HepG2 (cell line): ENCODE measurements around the gene PIWIL1. TPM values are rescaled to one million over a fixed set of nuclear protein-coding genes. Genes with fewer than 3 reads are reported as not detected.

Source experiments
- ATAC-seq: fragments of 200-7000 bp; cut with Tn5 transposase; 3 replicates; pipeline ENCODE4 v1.9.1; 2020; ENCODE audit warnings: mild to moderate bottlenecking, moderate library complexity
- BruUV-seq: library from RNA; stranded (reverse); fragments of 400-500 nt; replicated peaks from 2 replicates; lab custom pipeline; 2021; lab: Mats Ljungman, UMichigan
- CTCF ChIA-PET: fragments of 300-600 bp; formaldehyde crosslinking; extraction: SDS; loops from one replicate; lab custom pipeline; 2021; ENCODE audit warnings: low total read pairs, inconsistent platforms, low intra/inter-chr PET ratio; lab: Yijun Ruan, JAX
- POLR2A ChIA-PET: fragments of 350-600 bp; sonication (Branson Sonifier 250); formaldehyde crosslinking; loops from one replicate; lab custom pipeline; 2020; ENCODE audit warnings: antibody characterized with exemption, inconsistent platforms; lab: Yijun Ruan, JAX
- DNase-seq: peaks from one replicate; pipeline ENCODE4 v3.0.0-alpha.2; 2015; ENCODE audit warnings: low spot score
- FAIRE-seq: peaks from 3 replicates; lab custom pipeline; 2011; peaks lifted over from hg19 to GRCh38; lab: Jason Lieb, UNC
- H2AFZ ChIP-seq: one replicate; pipeline ENCODE4 v1.6.1; 2011; ENCODE audit warnings: low read length, inconsistent platforms
- H3K27ac ChIP-seq: fragments of 300-600 bp; 3 replicates; pipeline ENCODE4 v1.8.0; 2011; ENCODE audit warnings: mixed run types, mild to moderate bottlenecking, mixed read lengths, low read length, inconsistent platforms; ENCODE audit not compliant: insufficient read depth; ENCODE audit errors: extremely low read length
- H3K27me3 ChIP-seq, 2 experiments: fragments of 200-600 bp in 1 of 2; 2 replicates in 1 of 2; 3 replicates in 1 of 2; pipeline versions ENCODE4 v1.6.0 to v1.8.0; 2011; ENCODE audit warnings: low read length in 2 of 2, mild to moderate bottlenecking in 2 of 2, moderate library complexity in 2 of 2, inconsistent platforms in 1 of 2; ENCODE audit not compliant: insufficient read depth in 2 of 2, control insufficient read depth in 1 of 2
- H3K36me3 ChIP-seq, 2 experiments: fragments of 200-600 bp in 1 of 2; replicated peaks in 1 of 2; 2 replicates in 1 of 2; 3 replicates in 1 of 2; pipeline versions ENCODE4 v1.5.1 to v1.8.0; 2011; ENCODE audit warnings: low read length in 2 of 2, inconsistent platforms in 1 of 2; ENCODE audit not compliant: insufficient read depth in 2 of 2, control insufficient read depth in 1 of 2
- H3K4me1 ChIP-seq: 2 replicates; pipeline ENCODE4 v1.5.1; 2012; ENCODE audit warnings: low read length, inconsistent platforms; ENCODE audit not compliant: insufficient read depth
- H3K4me2 ChIP-seq: 2 replicates; pipeline ENCODE4 v1.6.0; 2011; ENCODE audit warnings: low read depth, low read length, inconsistent platforms
- H3K4me3 ChIP-seq, 3 experiments: fragments of 200-600 bp in 1 of 3; sonication (generic), shearing (Covaris generic) in 1 of 3; replicated peaks in 1 of 3; 2 replicates each; pipeline ENCODE4 v1.5.1; 2011 to 2016; ENCODE audit warnings: low read length in 3 of 3, inconsistent platforms in 2 of 3, low read depth in 2 of 3, mild to moderate bottlenecking in 2 of 3, control low read depth in 1 of 3, mixed read lengths in 1 of 3; ENCODE audit not compliant: insufficient read depth in 1 of 3
- H3K79me2 ChIP-seq: one replicate; pipeline ENCODE4 v1.6.1; 2011; ENCODE audit warnings: low read length, inconsistent platforms; ENCODE audit not compliant: insufficient read depth
- H3K9ac ChIP-seq: 2 replicates; pipeline ENCODE4 v1.6.0; 2011; ENCODE audit warnings: mild to moderate bottlenecking, low read depth, low read length, inconsistent platforms; ENCODE audit not compliant: insufficient read depth
- H3K9me3 ChIP-seq: 2 replicates; pipeline ENCODE4 v1.5.1; 2012; ENCODE audit warnings: mild to moderate bottlenecking, low read length
- H4K20me1 ChIP-seq: 2 replicates; pipeline ENCODE4 v1.6.0; 2011; ENCODE audit warnings: inconsistent platforms, mild to moderate bottlenecking, low read length, moderate library complexity; ENCODE audit not compliant: insufficient read depth
- CTCF ChIP-seq: sonication (generic); formaldehyde crosslinking; IDR thresholded peaks from 2 replicates; pipeline ENCODE4 v1.5.0; 2020; ENCODE audit warnings: mild to moderate bottlenecking, missing genetic modification reagents, moderate library complexity
- GMEB1 ChIP-seq: sonication (generic); formaldehyde crosslinking; IDR thresholded peaks from 2 replicates; pipeline ENCODE4 v1.5.1; 2020; ENCODE audit warnings: missing genetic modification reagents, mild to moderate bottlenecking, borderline replicate concordance
- KDM3A ChIP-seq: IDR thresholded peaks from 2 replicates; pipeline ENCODE4 v1.6.1; 2018; ENCODE audit warnings: low read depth, missing compliant biosample characterization
- NFYC ChIP-seq: IDR thresholded peaks from 2 replicates; pipeline ENCODE4 v1.6.1; 2016; ENCODE audit warnings: missing genetic modification reagents, missing compliant biosample characterization
- RAD21 ChIP-seq: fragments of 450-650 bp; formaldehyde crosslinking; IDR thresholded peaks from 2 replicates; pipeline ENCODE4 v1.5.0; 2020; ENCODE audit warnings: mild to moderate bottlenecking
- SMAD1 ChIP-seq: sonication (generic); formaldehyde crosslinking; IDR thresholded peaks from 2 replicates; pipeline ENCODE4 v1.4.0; 2020; ENCODE audit warnings: missing genetic modification reagents, low read depth, mild to moderate bottlenecking, borderline replicate concordance
- SP1 ChIP-seq, 2 experiments: fragments of 450-650 bp in 1 of 2; sonication (generic) in 1 of 2; formaldehyde crosslinking in 1 of 2; IDR thresholded peaks; 2 replicates each; pipeline versions ENCODE4 v1.4.0 to v1.6.1; 2016 to 2020; ENCODE audit warnings: missing genetic modification reagents in 1 of 2
- STAG1 ChIP-seq: sonication (generic); formaldehyde crosslinking; IDR thresholded peaks from 2 replicates; pipeline ENCODE4 v1.4.0; 2020; ENCODE audit warnings: missing genetic modification reagents
- ZFX ChIP-seq: sonication (generic); formaldehyde crosslinking; IDR thresholded peaks from 2 replicates; pipeline ENCODE4 v1.4.0; 2020; ENCODE audit warnings: mild to moderate bottlenecking, low read depth, missing genetic modification reagents, moderate library complexity
- WGBS: methylation state at CpG from one replicate; pipeline ENCODE4 v1.1.6; 2017; ENCODE audit warnings: low lambda C conversion rate; 5-methylcytosine and 5-hydroxymethylcytosine counted together
- in situ Hi-C: cut with HindIII; loops from 2 replicates; pipeline ENCODE4 v1.10.0; 2017; ENCODE audit warnings: low pct_unique_long_range_greater_than_20kb; ENCODE audit not compliant: extremely low pct_ligation_motif_present
- intact Hi-C: fragments of 100-400 bp; cut with micrococcal nuclease; formaldehyde crosslinking; loops from one replicate; pipeline ENCODE4 v1.10.0; 2022; ENCODE audit not compliant: unreplicated experiment
- polyA plus RNA-seq, 8 experiments: library from polyadenylated mRNA; depleted of rRNA in 3 of 8; stranded (reverse) in 7 of 8; unstranded in 1 of 8; fragments of >200 nt; fragmentation: Illumina TruSeq in 4 of 8; extraction: Trizol in 4 of 8; gene quantifications; 2 replicates each; pipeline versions ENCODE4 v1.2.1 to v1.2.3, GENCODE V29; 2011 to 2016; ENCODE audit warnings: low read depth in 4 of 8, missing spikeins in 1 of 8, mixed read lengths in 1 of 8; ENCODE audit not compliant: insufficient read depth in 1 of 8
- total RNA-seq, 5 experiments: library from RNA; depleted of rRNA; stranded (reverse); fragments of >200 nt; fragmentation: Illumina TruSeq; extraction: Trizol; gene quantifications; 2 replicates each; pipeline ENCODE4 v1.2.3, GENCODE V29; 2016; ENCODE audit warnings: low read depth in 1 of 5

The PIWIL1 gene
- total and polyA plus RNA-seq, 2 of the 13 experiments (the other 11 are each of a cell fraction or from before 2014, with no cell fraction given): not detected

- TF ChIP-seq GMEB1 (no peak), SP1 (IDR thresholded peaks at IDR 0.05) (no peak), SP1 (CRISPR knock-in tag; IDR thresholded peaks at IDR 0.05) (no peak), KDM3A (CRISPR knock-in tag) (no peak), ZFX (CRISPR knock-in tag) (no peak), SMAD1 (no peak)
Observed at GRCh38 chr12:130398100-130398848, 60.6 kb downstream of the PIWIL1 start (continued).

- DNase-seq: peak; percentile 12
Observed at GRCh38 chr12:130401703-130402102, 64.0 kb downstream of the PIWIL1 start.

More at GRCh38 chr12:130401703-130402102, 64.0 kb downstream of the PIWIL1 start:
- ATAC-seq (peak; percentile 77), FAIRE-seq (no peak)
- 0 out of 2 replicates have a peak, but pooled peaks have one; percentile 32 for TF ChIP-seq RAD21
- no peak for TF ChIP-seq NFYC (CRISPR knock-in tag)
- TF ChIP-seq CTCF (CRISPR knock-in tag): peak; percentile 53
- TF ChIP-seq STAG1 (CRISPR knock-in tag): peak; percentile 72
- in situ Hi-C loops (loop anchor here (5.0 kb wide), 1 partner anchor 346 kb away; no protein-coding TSS in a partner anchor), intact Hi-C loops (no loop called here)
- Histone ChIP-seq H3K27ac (no peak overlapping the region), H3K9me3 (no peaks in the 10 kb centered on the region), H3K4me2 (no peak overlapping the region), H3K9ac (no peak overlapping the region), H3K79me2 (no peaks in the 10 kb centered on the region), H3K4me3 (no peak overlapping the region), H3K4me1 (no peaks in the 10 kb centered on the region), H3K36me3 (no peaks in the 10 kb centered on the region), H4K20me1 (no peaks in the 10 kb centered on the region), H2AFZ (no peak overlapping the region), H3K27me3 (peaks cover 0 to 18% of the 10 kb centered on the region in 2 experiments; a peak in 3 of 5 replicates)
- POLR2A ChIA-PET: no interaction called here
- CTCF ChIA-PET: interaction anchor here (0.7 kb wide), 1 partner anchor 347 kb away, joined by 4 read pairs; no protein-coding TSS in a partner anchor
- 14% methylated on average over 5 of the region's 6 CpGs for WGBS
- BruUV-seq: no TSS peak
